K562 (cell line): ENCODE measurements around the gene PIEZO2. TPM values are rescaled to one million over a fixed set of nuclear protein-coding genes. Genes with fewer than 3 reads are reported as not detected.

ENCODE experiments used
- ATAC-seq: fragments of 200-7000 bp; cut with Tn5 transposase; 3 replicates; pipeline ENCODE4 v1.9.1; 2020; ENCODE audit warnings: moderate library complexity
- BruUV-seq: library from RNA; stranded (reverse); fragments of 400-500 nt; replicated peaks from 2 replicates; lab custom pipeline; 2021; lab: Mats Ljungman, UMichigan
- CTCF ChIA-PET: fragments of 300-600 bp; formaldehyde crosslinking; extraction: SDS; loops from one replicate; lab custom pipeline; 2021; ENCODE audit warnings: low intra/inter-chr PET ratio; lab: Yijun Ruan, JAX
- POLR2A ChIA-PET: fragments of 300-600, 350-650 bp; sonication (Branson Sonifier 250); formaldehyde crosslinking; extraction: SDS; loops from one replicate; lab custom pipeline; 2021; ENCODE audit warnings: antibody characterized with exemption, inconsistent platforms; lab: Yijun Ruan, JAX
- DNase-seq, 4 experiments: peaks; one replicate each; pipeline versions ENCODE4 v3.0.0 to v3.0.0-alpha.2; 2011 to 2018; ENCODE audit warnings: low spot score in 3 of 4, mixed read lengths in 3 of 4; ENCODE audit errors: extremely low read depth in 1 of 4
- FAIRE-seq: peaks from 2 replicates; lab custom pipeline; 2011; peaks lifted over from hg19 to GRCh38; lab: Jason Lieb, UNC
- H2AFZ ChIP-seq: 2 replicates; pipeline ENCODE4 v1.6.0; 2011; ENCODE audit warnings: low read depth, low read length, control low read depth, inconsistent platforms
- H3K27ac ChIP-seq: fragments of 200-600 bp; 3 replicates; pipeline ENCODE4 v1.8.0; 2011; ENCODE audit warnings: low read depth, mild to moderate bottlenecking, control low read depth, inconsistent platforms, low read length, moderate library complexity, mixed read lengths; ENCODE audit errors: extremely low read depth
- H3K27me3 ChIP-seq, 2 experiments: fragments of 300-600 bp in 1 of 2; 2 replicates in 1 of 2; 3 replicates in 1 of 2; pipeline versions ENCODE4 v1.6.0 to v1.8.0; 2011; ENCODE audit warnings: inconsistent platforms in 2 of 2, low read length in 2 of 2, mild to moderate bottlenecking in 1 of 2, mixed read lengths in 1 of 2, moderate library complexity in 1 of 2; ENCODE audit not compliant: control insufficient read depth in 2 of 2, insufficient read depth in 2 of 2
- H3K36me3 ChIP-seq: fragments of 300-600 bp; 3 replicates; pipeline ENCODE4 v1.8.0; 2011; ENCODE audit warnings: mild to moderate bottlenecking, low read length, inconsistent platforms; ENCODE audit not compliant: control insufficient read depth, insufficient read depth
- H3K4me1 ChIP-seq, 2 experiments: fragments of 200-600 bp in 1 of 2; replicated peaks in 1 of 2; 2 replicates in 1 of 2; 3 replicates in 1 of 2; pipeline versions ENCODE4 v1.5.1 to v1.8.0; 2011; ENCODE audit warnings: inconsistent platforms in 2 of 2, low read length in 2 of 2, mild to moderate bottlenecking in 1 of 2, mixed read lengths in 1 of 2, moderate library complexity in 1 of 2; ENCODE audit not compliant: control insufficient read depth in 2 of 2, insufficient read depth in 2 of 2
- H3K4me2 ChIP-seq: 2 replicates; pipeline ENCODE4 v1.6.1; 2011; ENCODE audit warnings: low read length, control low read depth, inconsistent platforms, mixed read lengths; ENCODE audit not compliant: insufficient read depth
- H3K4me3 ChIP-seq: fragments of 200-600 bp; sonication (generic), shearing (Covaris generic); 2 replicates; pipeline ENCODE4 v1.5.1; 2016; ENCODE audit warnings: control low read depth, inconsistent platforms
- H3K79me2 ChIP-seq: fragments of 200-600 bp; 3 replicates; pipeline ENCODE4 v1.8.0; 2011; ENCODE audit warnings: low read length, inconsistent platforms; ENCODE audit not compliant: control insufficient read depth, insufficient read depth
- H3K9ac ChIP-seq, 2 experiments: 2 replicates each; pipeline versions ENCODE4 v1.6.0 to v1.6.1; 2011; ENCODE audit warnings: low read depth in 2 of 2, low read length in 2 of 2, control low read depth in 1 of 2, inconsistent platforms in 1 of 2, mild to moderate bottlenecking in 1 of 2, mixed read lengths in 1 of 2; ENCODE audit not compliant: insufficient read depth in 1 of 2
- H3K9me1 ChIP-seq: one replicate; pipeline ENCODE4 v1.6.0; 2011; ENCODE audit warnings: inconsistent platforms, mild to moderate bottlenecking, low read length, moderate library complexity; ENCODE audit not compliant: control insufficient read depth, insufficient read depth
- H3K9me3 ChIP-seq: replicated peaks from 2 replicates; pipeline ENCODE4 v1.5.1; 2011; ENCODE audit warnings: low read depth, low read length, inconsistent platforms; ENCODE audit not compliant: control insufficient read depth, insufficient read depth
- H4K20me1 ChIP-seq: replicated peaks from 2 replicates; pipeline ENCODE4 v1.6.1; 2011; ENCODE audit warnings: low read length, inconsistent platforms, mixed read lengths; ENCODE audit not compliant: control insufficient read depth, insufficient read depth
- HOMEZ ChIP-seq: fragments of 250-450 bp; sonication (Bioruptor Pico); IDR thresholded peaks from 2 replicates; pipeline ENCODE4 v1.4.0; 2020; ENCODE audit warnings: mild to moderate bottlenecking, moderate library complexity
- LARP7 ChIP-seq: fragments of 450-650 bp; IDR thresholded peaks from 2 replicates; pipeline ENCODE4 v1.6.1; 2016
- SMAD1 ChIP-seq: fragments of 150-350 bp; IDR thresholded peaks from 2 replicates; pipeline ENCODE4 v1.6.1; 2014; ENCODE audit warnings: low read length, low read depth; ENCODE audit not compliant: partially characterized antibody
- SREBF1 ChIP-seq: fragments of 150-350 bp; IDR thresholded peaks from 2 replicates; pipeline ENCODE4 v1.6.1; 2014; ENCODE audit warnings: antibody characterized with exemption, low read depth, low read length, borderline replicate concordance
- ZNF121 ChIP-seq: sonication (generic); formaldehyde crosslinking; conservative IDR thresholded peaks from 2 replicates; pipeline ENCODE4 v1.8.0; 2022; ENCODE audit warnings: missing genetic modification reagents
- ZNF175 ChIP-seq: fragments of 200-800 bp; sonication (Bioruptor generic); IDR thresholded peaks from 2 replicates; pipeline ENCODE4 v1.6.1; 2016; ENCODE audit warnings: low read depth, mild to moderate bottlenecking, missing genetic modification characterization, missing compliant biosample characterization
- WGBS: fragments of 100-300 bp; shearing (Covaris generic); methylation state at CpG from one replicate; pipeline ENCODE4 v1.1.6; 2016; ENCODE audit warnings: low coverage, mixed read lengths; ENCODE audit not compliant: insufficient coverage; ENCODE audit errors: missing lambda C conversion rate; 5-methylcytosine and 5-hydroxymethylcytosine counted together
- in situ Hi-C: fragments of 300-500 bp; cut with MboI; formaldehyde crosslinking; loops from 4 replicates; pipeline ENCODE4 v1.15.0; 2018; ENCODE audit warnings: inconsistent platforms, mixed read lengths
- intact Hi-C: fragments of 100-400 bp; cut with micrococcal nuclease; formaldehyde crosslinking; loops from 2 replicates; pipeline ENCODE4 v1.14.2; 2022
- polyA plus RNA-seq, 8 experiments: library from polyadenylated mRNA; depleted of rRNA in 4 of 8; stranded (reverse) in 5 of 8; unstranded in 3 of 8; fragments of >200 nt; fragmentation: Nextera tagmentation in 2 of 8; fragmentation: Illumina TruSeq in 1 of 8; extraction: Ambion mirVana in 2 of 8; extraction: Trizol in 1 of 8; gene quantifications; 2 replicates each; pipeline versions ENCODE4 v1.2.1 to v1.2.3, GENCODE V29; 2011 to 2014; ENCODE audit warnings: inconsistent platforms in 1 of 8, missing spikeins in 1 of 8
- total RNA-seq, 7 experiments: library from RNA; depleted of rRNA in 6 of 7; stranded (reverse); fragments of >200 nt in 6 of 7; fragmentation: Illumina TruSeq in 2 of 7; extraction: Trizol in 2 of 7; gene quantifications; 2 replicates each; pipeline versions ENCODE4 v1.2.1 to v1.2.3, GENCODE V29; 2011 to 2021; ENCODE audit warnings: low replicate concordance in 1 of 7
- TF ChIP-seq, protein P1 (sequence below): fragments of 450-650 bp; conservative IDR thresholded peaks from 2 replicates; pipeline ENCODE4 v1.6.1; 2016; ENCODE audit warnings: missing genetic modification characterization, low read depth, mild to moderate bottlenecking, control low read depth, missing compliant biosample characterization

PIEZO2 gene
- total and polyA plus RNA-seq, 9 of the 15 experiments (the other 6 are each of a cell fraction or from before 2014, with no cell fraction given): 0.54 to 4.1 (median 2.0) TPM

- no peak overlapping the region for H3K27ac ChIP-seq
- in situ Hi-C loops (no loop called here), intact Hi-C loops (no loop called here)
- H3K9me1 ChIP-seq: no peaks in the 10 kb centered on the region
- H3K9me3 ChIP-seq: no peaks in the 10 kb centered on the region
- H3K4me1 ChIP-seq: no peaks in the 10 kb centered on the region
- ChIA-PET CTCF (no interaction called here), POLR2A (no interaction called here)
- no peak overlapping the region for H3K4me3 ChIP-seq
- H3K9ac ChIP-seq: no peak overlapping the region
- peaks cover 0 to 9% of the 10 kb centered on the region in 2 experiments; a peak in 3 of 5 replicates for H3K27me3 ChIP-seq
- no peaks in the 10 kb centered on the region for H4K20me1 ChIP-seq
- no peaks in the 10 kb centered on the region for H3K79me2 ChIP-seq
- WGBS: 2% methylated on average over 6 of the region's 6 CpGs
- FAIRE-seq: no peak
- H3K36me3 ChIP-seq: no peaks in the 10 kb centered on the region
- no peak overlapping the region for H2AFZ ChIP-seq
- no TSS peak for BruUV-seq
- ATAC-seq: no peak
- TF ChIP-seq SMAD1: no peak
- no peak for TF ChIP-seq LARP7
- TF ChIP-seq, all 486 proteins: peak for 0
- DNase-seq: no peak
- no peak overlapping the region for H3K4me2 ChIP-seq
Observed at GRCh38 chr18:10776493-10776892, 372.9 kb downstream of the PIEZO2 start.

DNA sequence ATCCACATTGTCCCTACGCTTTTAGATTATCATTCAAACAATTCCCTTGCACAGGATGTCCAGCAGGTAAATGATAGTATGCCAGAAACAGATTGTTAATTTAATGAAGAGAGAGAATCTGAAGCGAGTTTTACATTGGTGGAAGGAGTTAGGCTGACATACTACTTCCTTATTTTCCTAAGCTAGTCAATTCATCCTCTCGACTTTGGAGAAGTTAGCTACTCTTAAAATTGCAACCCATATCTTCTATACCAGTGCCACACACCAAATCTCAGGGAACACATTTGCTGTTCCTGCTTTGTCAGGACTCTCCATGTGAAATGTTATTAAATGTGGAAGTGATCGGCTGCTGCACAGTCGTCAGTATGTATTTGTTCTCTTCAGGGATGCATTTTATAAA, 374.3 kb downstream of the PIEZO2 start:
- Histone ChIP-seq H3K79me2 (no peaks in the 10 kb centered on the region), H3K4me2 (no peak overlapping the region), H3K27ac (no peak overlapping the region), H3K9me3 (no peaks in the 10 kb centered on the region), H2AFZ (no peak overlapping the region), H3K4me3 (no peak overlapping the region), H3K4me1 (no peaks in the 10 kb centered on the region), H3K9me1 (no peaks in the 10 kb centered on the region), H3K9ac (no peak overlapping the region), H3K27me3 (peaks cover 0 to 6% of the 10 kb centered on the region in 2 experiments; a peak in 3 of 5 replicates), H3K36me3 (no peaks in the 10 kb centered on the region), H4K20me1 (no peaks in the 10 kb centered on the region)
- DNase-seq (no peak), FAIRE-seq (no peak), ATAC-seq (no peak)
- WGBS: 0% methylated on average over 5 of the region's 5 CpGs
- intact Hi-C loops (no loop called here), in situ Hi-C loops (no loop called here)
- ChIA-PET CTCF (no interaction called here), POLR2A (interaction anchor here (0.5 to 1.2 kb wide), 3 partner anchors 12 to 992 kb away, joined by 3 to 4 read pairs (median 3); no protein-coding TSS in a partner anchor)
- BruUV-seq: no TSS peak
- TF ChIP-seq ZNF121 (CRISPR knock-in tag): no peak
- TF ChIP-seq, protein P1, sequence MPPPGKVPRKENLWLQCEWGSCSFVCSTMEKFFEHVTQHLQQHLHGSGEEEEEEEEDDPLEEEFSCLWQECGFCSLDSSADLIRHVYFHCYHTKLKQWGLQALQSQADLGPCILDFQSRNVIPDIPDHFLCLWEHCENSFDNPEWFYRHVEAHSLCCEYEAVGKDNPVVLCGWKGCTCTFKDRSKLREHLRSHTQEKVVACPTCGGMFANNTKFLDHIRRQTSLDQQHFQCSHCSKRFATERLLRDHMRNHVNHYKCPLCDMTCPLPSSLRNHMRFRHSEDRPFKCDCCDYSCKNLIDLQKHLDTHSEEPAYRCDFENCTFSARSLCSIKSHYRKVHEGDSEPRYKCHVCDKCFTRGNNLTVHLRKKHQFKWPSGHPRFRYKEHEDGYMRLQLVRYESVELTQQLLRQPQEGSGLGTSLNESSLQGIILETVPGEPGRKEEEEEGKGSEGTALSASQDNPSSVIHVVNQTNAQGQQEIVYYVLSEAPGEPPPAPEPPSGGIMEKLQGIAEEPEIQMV (tag): no peak
- no peak for TF ChIP-seq HOMEZ
- no peak for TF ChIP-seq ZNF175
- TF ChIP-seq SREBF1: no peak
